Stimulated activated CD4-positive, alpha-beta T cell treated with anti-CD3 and anti-CD28 coated beads, Interleukin-1b, Interleukin-23, amount 100 ng/mL, for 4 hours (primary cell): ENCODE measurements around the gene TIFAB.
A peak's percentile ranks its signal among the peaks of the same experiment; 100 is the strongest.

Source experiments
- DNase-seq, 2 donors: peaks; one replicate each; pipeline ENCODE4 v3.0.0-alpha.2; 2020; ENCODE audit warnings: low read depth in 2 of 2

TIFAB gene

GRCh38 chr5:135481909-135482311 lies 29.8 kb upstream of the TIFAB start:
- no peak for DNase-seq

GRCh38 chr5:135481387-135481786 lies 29.2 kb upstream of the TIFAB start:
- DNase-seq: no peak

GRCh38 chr5:135480511-135480910 lies 28.4 kb upstream of the TIFAB start:
- DNase-seq: no peak

GRCh38 chr5:135478938-135479337 lies 26.8 kb upstream of the TIFAB start:
- no peak for DNase-seq

- DNase-seq: no peak
These were observed 25.5 kb upstream of the TIFAB start for GRCh38 chr5:135477613-135478066.

- DNase-seq: no peak
These were observed 24.7 kb upstream of the TIFAB start for GRCh38 chr5:135476615-135477581.

GRCh38 chr5:135473956-135474670 lies 22.0 kb upstream of the TIFAB start:
- no peak for DNase-seq

- DNase-seq: no peak
These were observed 20.0 kb upstream of the TIFAB start for GRCh38 chr5:135472141-135472540.

- DNase-seq: no peak
These were observed 19.6 kb upstream of the TIFAB start for GRCh38 chr5:135471726-135472125.

GRCh38 chr5:135469911-135470310 lies 17.8 kb upstream of the TIFAB start:
- no peak for DNase-seq

GRCh38 chr5:135468541-135468940 lies 16.4 kb upstream of the TIFAB start:
- no peak for DNase-seq

GRCh38 chr5:135467871-135468485 lies 15.8 kb upstream of the TIFAB start:
- no peak for DNase-seq

GRCh38 chr5:135467051-135467625 lies 15.0 kb upstream of the TIFAB start:
- no peak for DNase-seq

GRCh38 chr5:135466178-135467050 lies 14.3 kb upstream of the TIFAB start:
- DNase-seq: peak; percentile 37 to 67

- no peak for DNase-seq
These were observed 13.4 kb upstream of the TIFAB start for GRCh38 chr5:135465391-135466122.

- peak; percentile 5 to 6 for DNase-seq
These were observed 10.2 kb upstream of the TIFAB start for GRCh38 chr5:135462304-135462703.

GRCh38 chr5:135461481-135462151 lies 9.5 kb upstream of the TIFAB start:
- no peak for DNase-seq

GRCh38 chr5:135460246-135461033 lies 8.3 kb upstream of the TIFAB start:
- DNase-seq: no peak

- DNase-seq: no peak
These were observed 6.8 kb upstream of the TIFAB start for GRCh38 chr5:135458921-135459331.
